Suprapubic skin (tissue), 4 donors: Measurements from ENCODE around the gene TRMU. TPM values are rescaled to one million over a fixed set of nuclear protein-coding genes. Genes with fewer than 3 reads are reported as not detected.

Experiments used
- DNase-seq, 2 donors: peaks; one replicate each; pipeline ENCODE4 v3.0.0-alpha.2; 2019; ENCODE audit warnings: low spot score in 2 of 2
- H3K27ac ChIP-seq: fragments of 200-600 bp; sonication (generic); one replicate; pipeline ENCODE4 v1.5.1; 2019
- H3K27me3 ChIP-seq: fragments of 200-600 bp; sonication (generic); one replicate; pipeline ENCODE4 v1.5.1; 2019
- H3K36me3 ChIP-seq: fragments of 200-600 bp; sonication (generic); one replicate; pipeline ENCODE4 v1.5.1; 2019
- H3K4me1 ChIP-seq: fragments of 200-600 bp; sonication (generic); one replicate; pipeline ENCODE4 v1.5.1; 2019
- H3K4me3 ChIP-seq: fragments of 200-600 bp; sonication (generic); one replicate; pipeline ENCODE4 v1.5.1; 2019; ENCODE audit warnings: mild to moderate bottlenecking
- H3K9me3 ChIP-seq: fragments of 200-600 bp; sonication (generic); one replicate; pipeline ENCODE4 v1.5.1; 2019
- CTCF ChIP-seq, 2 donors: fragments of 200-600 bp in 1 of 2; fragments of 450-650 bp in 1 of 2; sonication (generic) in 1 of 2; IDR thresholded peaks; one replicate each; pipeline ENCODE4 v1.5.1; 2016 to 2019; ENCODE audit warnings: antibody characterized with exemption in 2 of 2, mild to moderate bottlenecking in 1 of 2, moderate library complexity in 1 of 2
- EP300 ChIP-seq: sonication (generic); formaldehyde crosslinking; IDR thresholded peaks from one replicate; pipeline ENCODE4 v1.6.1; 2017; ENCODE audit warnings: antibody characterized with exemption
- POLR2A ChIP-seq, 2 donors: fragments of 450-650 bp; IDR thresholded peaks; one replicate each; pipeline ENCODE4 v1.6.1; 2017; ENCODE audit warnings: antibody characterized with exemption in 2 of 2, mild to moderate bottlenecking in 2 of 2, moderate library complexity in 2 of 2
- POLR2AphosphoS5 ChIP-seq, 3 donors: sonication (generic); formaldehyde crosslinking; IDR thresholded peaks; one replicate each; pipeline ENCODE4 v1.6.1; 2017; ENCODE audit warnings: antibody characterized with exemption in 3 of 3
- WGBS: methylation state at CpG from one replicate; pipeline ENCODE4 v1.1.5; 2018; 5-methylcytosine and 5-hydroxymethylcytosine counted together
- total RNA-seq, 4 donors: library from RNA; depleted of rRNA; stranded (reverse); fragments of >200 nt; gene quantifications; one replicate each; pipeline ENCODE4 v1.1.0, GENCODE V29; 2016

TRMU gene
- total RNA-seq, 4 donors from 2014 or later: 28.3 to 109 (median 40.9) TPM

GRCh38 chr22:46322711-46323110 lies 12.8 kb upstream of the TRMU start:
- no peak for DNase-seq
- Histone ChIP-seq H3K27ac (no peak overlapping the region), H3K4me1 (no peaks in the 10 kb centered on the region), H3K36me3 (no peaks in the 10 kb centered on the region), H3K9me3 (no peaks in the 10 kb centered on the region), H3K27me3 (no peaks in the 10 kb centered on the region), H3K4me3 (no peak overlapping the region)
- WGBS: 96% methylated on average over 14 of the region's 15 CpGs
- no peak for TF ChIP-seq POLR2AphosphoS5 (IDR thresholded peaks at IDR 0.05)
- TF ChIP-seq CTCF (IDR thresholded peaks at IDR 0.05): no peak

GRCh38 chr22:46323162-46323561 lies 12.4 kb upstream of the TRMU start:
- TF ChIP-seq EP300 (no peak), CTCF (IDR thresholded peaks at IDR 0.05) (no peak), POLR2AphosphoS5 (IDR thresholded peaks at IDR 0.05) (no peak), POLR2A (IDR thresholded peaks at IDR 0.05) (no peak)
- Histone ChIP-seq H3K36me3 (no peaks in the 10 kb centered on the region), H3K4me3 (no peak overlapping the region), H3K9me3 (no peaks in the 10 kb centered on the region), H3K27me3 (no peaks in the 10 kb centered on the region), H3K4me1 (no peaks in the 10 kb centered on the region), H3K27ac (no peak overlapping the region)
- 96% methylated on average over 18 of the region's 19 CpGs for WGBS
- no peak for DNase-seq

GRCh38 chr22:46326066-46326680 lies 9.3 kb upstream of the TRMU start:
- no peaks in the 10 kb centered on the region for H3K36me3 ChIP-seq
- TF ChIP-seq CTCF (IDR thresholded peaks at IDR 0.05): no peak
- no peak for DNase-seq
- no peaks in the 10 kb centered on the region for H3K27me3 ChIP-seq
- H3K9me3 ChIP-seq: no peaks in the 10 kb centered on the region
- no peak overlapping the region for H3K27ac ChIP-seq
- WGBS: 98% methylated on average over 22 of the region's 23 CpGs
- H3K4me3 ChIP-seq: no peak overlapping the region
- no peaks in the 10 kb centered on the region for H3K4me1 ChIP-seq

- Histone ChIP-seq H3K36me3 (no peaks in the 10 kb centered on the region), H3K4me1 (no peaks in the 10 kb centered on the region), H3K9me3 (no peaks in the 10 kb centered on the region), H3K27me3 (no peaks in the 10 kb centered on the region), H3K4me3 (no peak overlapping the region), H3K27ac (no peak overlapping the region)
- DNase-seq: no peak
- TF ChIP-seq EP300 (no peak), POLR2AphosphoS5 (IDR thresholded peaks at IDR 0.05) (no peak), POLR2A (IDR thresholded peaks at IDR 0.05) (no peak), CTCF (IDR thresholded peaks at IDR 0.05) (no peak)
- 93% methylated on average over 11 of the region's 13 CpGs for WGBS
These were observed 7.6 kb upstream of the TRMU start for GRCh38 chr22:46327691-46328465.

- H3K36me3 ChIP-seq: no peaks in the 10 kb centered on the region
- 96% methylated on average over 11 of the region's 11 CpGs for WGBS
- TF ChIP-seq POLR2A (IDR thresholded peaks at IDR 0.05) (no peak), POLR2AphosphoS5 (IDR thresholded peaks at IDR 0.05) (no peak), EP300 (no peak), CTCF (IDR thresholded peaks at IDR 0.05) (no peak)
- no peaks in the 10 kb centered on the region for H3K9me3 ChIP-seq
- no peak overlapping the region for H3K27ac ChIP-seq
- no peaks in the 10 kb centered on the region for H3K27me3 ChIP-seq
- no peak overlapping the region for H3K4me3 ChIP-seq
- no peaks in the 10 kb centered on the region for H3K4me1 ChIP-seq
- DNase-seq: no peak
These were observed 6.7 kb upstream of the TRMU start for GRCh38 chr22:46328797-46329196.
